H1 (cell line): ENCODE results near the gene DYTN. TPM values are rescaled to one million over a fixed set of nuclear protein-coding genes. Genes with fewer than 3 reads are reported as not detected.
A peak's percentile ranks its signal among the peaks of the same experiment; 100 is the strongest.

Experiments used
- ASH2L ChIP-seq: fragments of 200-600, 300-600 bp; sonication (generic); IDR thresholded peaks from one replicate; pipeline ENCODE4 v1.7.1; 2017; ENCODE audit warnings: low read length
- BACH1 ChIP-seq: IDR thresholded peaks from 2 replicates; pipeline ENCODE4 v1.6.1; 2012; ENCODE audit warnings: low read length, improper control_type of control experiment
- CBX8 ChIP-seq: fragments of 300-800, 300-1000 bp; sonication (generic); IDR thresholded peaks from 2 replicates; pipeline ENCODE4 v1.7.1; 2016; ENCODE audit warnings: low read depth, low read length, borderline replicate concordance
- CHD2 ChIP-seq: IDR thresholded peaks from 2 replicates; pipeline ENCODE4 v1.6.1; 2012; ENCODE audit warnings: low read length, improper control_type of control experiment
- CTBP2 ChIP-seq: IDR thresholded peaks from 2 replicates; pipeline ENCODE4 v1.7.0; 2011; ENCODE audit warnings: borderline replicate concordance, mild to moderate bottlenecking, moderate library complexity, mixed read lengths, low read length; ENCODE audit not compliant: insufficient read depth, insufficient read length
- E2F6 ChIP-seq: IDR thresholded peaks from 2 replicates; pipeline ENCODE4 v1.6.1; 2012; ENCODE audit warnings: inconsistent platforms
- EGR1 ChIP-seq: IDR thresholded peaks from 2 replicates; pipeline ENCODE4 v1.6.1; 2011; ENCODE audit warnings: low read depth, low read length, borderline replicate concordance
- FOSL1 ChIP-seq: IDR thresholded peaks from 2 replicates; pipeline ENCODE4 v1.6.1; 2011; ENCODE audit warnings: mild to moderate bottlenecking, low read depth, low read length, moderate library complexity; ENCODE audit not compliant: insufficient read depth
- GABPA ChIP-seq: IDR thresholded peaks from 2 replicates; pipeline ENCODE4 v1.6.1; 2011; ENCODE audit warnings: mild to moderate bottlenecking, low read length, moderate library complexity, borderline replicate concordance; ENCODE audit not compliant: insufficient read depth
- KDM5A ChIP-seq: fragments of 200-600 bp; IDR thresholded peaks from 2 replicates; pipeline ENCODE4 v1.7.1; 2012; ENCODE audit warnings: mild to moderate bottlenecking, low read length, inconsistent platforms, mixed read lengths
- PHF8 ChIP-seq: fragments of 200-600 bp; sonication (generic); conservative IDR thresholded peaks from 2 replicates; pipeline ENCODE4 v1.7.1; 2012; ENCODE audit warnings: low read depth, mild to moderate bottlenecking, inconsistent platforms, low read length, moderate library complexity
- POLR2AphosphoS5 ChIP-seq: IDR thresholded peaks from 2 replicates; pipeline ENCODE4 v1.6.1; 2011; ENCODE audit warnings: low read depth, low read length
- RAD21 ChIP-seq, 2 experiments: IDR thresholded peaks in 1 of 2; conservative IDR thresholded peaks in 1 of 2; 2 replicates each; pipeline ENCODE4 v1.6.1; 2011; ENCODE audit warnings: low read depth in 2 of 2, low read length in 2 of 2, improper control_type of control experiment in 1 of 2, inconsistent platforms in 1 of 2, mild to moderate bottlenecking in 1 of 2, moderate library complexity in 1 of 2
- RFX5 ChIP-seq: IDR thresholded peaks from 2 replicates; pipeline ENCODE4 v1.6.1; 2011; ENCODE audit warnings: low read depth, low read length, improper control_type of control experiment, borderline replicate concordance
- RNF2 ChIP-seq: fragments of 200-900, 300-1000 bp; sonication (generic); IDR thresholded peaks from 2 replicates; pipeline ENCODE4 v1.7.1; 2016; ENCODE audit warnings: borderline replicate concordance, low read depth, mild to moderate bottlenecking, antibody characterized with exemption, low read length; ENCODE audit not compliant: poor library complexity, severe bottlenecking; ENCODE audit errors: missing control alignments
- SAP30 ChIP-seq: fragments of 300-600 bp; sonication (generic); IDR thresholded peaks from 2 replicates; pipeline ENCODE4 v1.7.1; 2012; ENCODE audit warnings: low read length, moderate library complexity, mild to moderate bottlenecking, inconsistent platforms; ENCODE audit not compliant: insufficient read depth, insufficient replicate concordance
- SIN3A ChIP-seq, 2 experiments: IDR thresholded peaks in 1 of 2; conservative IDR thresholded peaks in 1 of 2; 2 replicates each; pipeline ENCODE4 v1.6.1; 2011 to 2012; ENCODE audit warnings: low read length in 2 of 2, improper control_type of control experiment in 1 of 2, low read depth in 1 of 2, mild to moderate bottlenecking in 1 of 2
- SIRT6 ChIP-seq: IDR thresholded peaks from one replicate; pipeline ENCODE4 v1.7.1; 2012; ENCODE audit warnings: low read length, inconsistent platforms
- SRF ChIP-seq: IDR thresholded peaks from 2 replicates; pipeline ENCODE4 v1.6.1; 2011; ENCODE audit warnings: mild to moderate bottlenecking, low read depth, low read length, moderate library complexity
- TAF7 ChIP-seq: optimal IDR thresholded peaks from 2 replicates; pipeline ENCODE3; 2011; ENCODE audit warnings: low read depth, mild to moderate bottlenecking, inconsistent platforms, low read length, moderate library complexity, borderline replicate concordance
- USF2 ChIP-seq: IDR thresholded peaks from 2 replicates; pipeline ENCODE4 v1.6.1; 2011; ENCODE audit warnings: low read length, improper control_type of control experiment
- polyA plus RNA-seq, 7 experiments: library from polyadenylated mRNA; depleted of rRNA in 3 of 7; stranded (reverse) in 5 of 7; unstranded in 2 of 7; fragments of >200 nt in 5 of 7; fragments of 200-250 nt in 2 of 7; gene quantifications; 1 replicate in 5 of 7; 2 replicates in 1 of 7; 4 replicates in 1 of 7; pipeline versions ENCODE4 v1.2.1 to v1.2.3, GENCODE V29; 2011 to 2013; ENCODE audit warnings: missing spikeins in 2 of 7, mixed read lengths in 2 of 7
- total RNA-seq: library from RNA; stranded (reverse); fragmentation: NEBNext Ultra II Directional; extraction: Animal tissue kit (Norgen Biotek cat#: 25700); gene quantifications from 2 replicates; pipeline ENCODE4 v1.2.1, GENCODE V29; 2021

DYTN gene
- total and polyA plus RNA-seq, 2 of the 8 experiments (the other 6 are each of a cell fraction or from before 2014, with no cell fraction given): not detected

- TF ChIP-seq RNF2 (no peak), PHF8 (peak; percentile 86), EGR1 (no peak), POLR2AphosphoS5 (peak; percentile 90), BACH1 (no peak), RAD21 (IDR thresholded peaks at IDR 0.05 in 1 of 2, conservative IDR thresholded peaks at IDR 0.05 in 1 of 2; ENCODE audit: low read depth in 2 of 2, low read length in 2 of 2) (no peak), SIN3A (conservative IDR thresholded peaks at IDR 0.05 in 1 of 2, IDR thresholded peaks at IDR 0.05 in 1 of 2; ENCODE audit: low read depth in 1 of 2, low read length in 2 of 2) (peak in 1 of 2 experiments; percentile 96; a peak in 3 of 4 replicates), RFX5 (no peak), E2F6 (no peak; the same call in 1 of the 2 replicates), SAP30 (peak; percentile 18), CBX8 (no peak), KDM5A (peak; percentile 93), SRF (no peak), FOSL1 (no peak), CHD2 (peak; percentile 99), TAF7 (peak; percentile 48), USF2 (no peak), SIRT6 (no peak), CTBP2 (no peak), ASH2L (peak; percentile 61), GABPA (no peak)
These were observed 47.3 kb upstream of the DYTN start, which contains the start of the genes FASTKD2 and MDH1B (continued) for GRCh38 chr2:206765242-206766056.
